GM12892 (cell line): ENCODE results near the gene DTHD1.

Source experiments
- POLR2A ChIP-seq: IDR thresholded peaks from 2 replicates; pipeline ENCODE4 v1.6.1; 2011; ENCODE audit warnings: low read depth, low read length, control low read depth
- POLR2AphosphoS5 ChIP-seq: IDR thresholded peaks from 2 replicates; pipeline ENCODE4 v1.6.1; 2011; ENCODE audit warnings: low read depth, low read length, control low read depth
- TAF1 ChIP-seq: IDR thresholded peaks from 2 replicates; pipeline ENCODE4 v1.6.1; 2011; ENCODE audit warnings: low read depth, mild to moderate bottlenecking, control low read depth, low read length, borderline replicate concordance

- TF ChIP-seq POLR2A (no peak), POLR2AphosphoS5 (no peak), TAF1 (no peak)
These were observed 45.1 kb downstream of the DTHD1 start for GRCh38 chr4:36326476-36327029.
